Bone marrow (tissue), 2 donors: Measurements from ENCODE around the gene SNX20.
A peak's percentile ranks its signal among the peaks of the same experiment; 100 is the strongest.

Source experiments
- DNase-seq, 2 donors: peaks; one replicate each; lab custom pipeline; 2025; lab: John Stamatoyannopoulos, UW

The SNX20 gene

GRCh38 chr16:50657241-50657640 is 23.9 kb downstream of the SNX20 start:
- DNase-seq = no peak

- DNase-seq = no peak
Observed at GRCh38 chr16:50655558-50656055, 25.5 kb downstream of the SNX20 start.

- DNase-seq = no peak
Observed at GRCh38 chr16:50653633-50654519, 27.2 kb downstream of the SNX20 start.

- DNase-seq = no peak
Observed at GRCh38 chr16:50652836-50653425, 28.2 kb downstream of the SNX20 start.

- DNase-seq = no peak
Observed at GRCh38 chr16:50651835-50652438, 29.2 kb downstream of the SNX20 start.

- no peak for DNase-seq
Observed at GRCh38 chr16:50646345-50646744, 34.8 kb downstream of the SNX20 start.

- no peak for DNase-seq
Observed at GRCh38 chr16:50645563-50646220, 35.4 kb downstream of the SNX20 start.

GRCh38 chr16:50644729-50645128 is 36.4 kb downstream of the SNX20 start:
- peak in 1 of 2 donors; percentile 7 for DNase-seq

GRCh38 chr16:50644245-50644644 is 36.9 kb downstream of the SNX20 start:
- no peak for DNase-seq

- DNase-seq = no peak
Observed at GRCh38 chr16:50643192-50643591, 37.9 kb downstream of the SNX20 start.

- DNase-seq = no peak
Observed at GRCh38 chr16:50642349-50642748, 38.8 kb downstream of the SNX20 start.

GRCh38 chr16:50641818-50642187 is 39.3 kb downstream of the SNX20 start:
- DNase-seq = no peak

GRCh38 chr16:50640919-50641817 is 39.9 kb downstream of the SNX20 start:
- DNase-seq = no peak

- no peak for DNase-seq
Observed at GRCh38 chr16:50640391-50640790, 40.7 kb downstream of the SNX20 start.

- DNase-seq = no peak
Observed at GRCh38 chr16:50638816-50639670, 42.1 kb downstream of the SNX20 start.

- no peak for DNase-seq
Observed at GRCh38 chr16:50637716-50638602, 43.2 kb downstream of the SNX20 start.

GRCh38 chr16:50636753-50637374 is 44.2 kb downstream of the SNX20 start:
- no peak for DNase-seq

GRCh38 chr16:50635505-50636392 is 45.4 kb downstream of the SNX20 start:
- no peak for DNase-seq
